GM18520 (cell line): Measurements from ENCODE around the gene HES4.

Experiments used
- ATAC-seq: cut with Tn5 transposase; IDR thresholded peaks from one replicate; pipeline ENCODE4 v1.9.1; 2021; ENCODE audit not compliant: unreplicated experiment

HES4 gene

GRCh38 chr1:999725-1000356 lies at the start of gene HES4:
Gene HES4, minus strand, starts transcription at chr1:1000097. Its CDS starts 124 bp downstream, at chr1:999973.
- no peak for ATAC-seq

- ATAC-seq, result no peak
Measured at GRCh38 chr1:1048765-1049164, 48.9 kb upstream of the HES4 start.

GRCh38 chr1:1047963-1048362 lies 48.1 kb upstream of the HES4 start:
- ATAC-seq, result no peak

GRCh38 chr1:1047407-1047806 lies 47.5 kb upstream of the HES4 start:
- ATAC-seq, result no peak

- no peak for ATAC-seq
Measured at GRCh38 chr1:1046767-1047166, 46.9 kb upstream of the HES4 start.

GRCh38 chr1:1046243-1046642 lies 46.3 kb upstream of the HES4 start:
- no peak for ATAC-seq

- ATAC-seq, result no peak
Measured at GRCh38 chr1:1045129-1045528, 45.2 kb upstream of the HES4 start.

- no peak for ATAC-seq
Measured at GRCh38 chr1:1044455-1045078, 44.7 kb upstream of the HES4 start.

- ATAC-seq, result no peak
Measured at GRCh38 chr1:1043921-1044320, 44.0 kb upstream of the HES4 start.

- no peak for ATAC-seq
Measured at GRCh38 chr1:1043411-1043810, 43.5 kb upstream of the HES4 start.

GRCh38 chr1:1042835-1043234 lies 42.9 kb upstream of the HES4 start:
- ATAC-seq, result no peak

GRCh38 chr1:1041873-1042272 lies 42.0 kb upstream of the HES4 start:
- no peak for ATAC-seq

GRCh38 chr1:1041092-1041523 lies 41.2 kb upstream of the HES4 start:
- ATAC-seq, result no peak

- no peak for ATAC-seq
Measured at GRCh38 chr1:1040004-1040991, 40.4 kb upstream of the HES4 start.

- no peak for ATAC-seq
Measured at GRCh38 chr1:1039145-1039910, 39.4 kb upstream of the HES4 start.

GRCh38 chr1:1038694-1039093 lies 38.8 kb upstream of the HES4 start:
- ATAC-seq, result no peak

GRCh38 chr1:1037366-1038327 lies 37.8 kb upstream of the HES4 start:
- no peak for ATAC-seq

- no peak for ATAC-seq
Measured at GRCh38 chr1:1035291-1035943, 35.5 kb upstream of the HES4 start.

- ATAC-seq, result no peak
Measured at GRCh38 chr1:1034439-1034781, 34.5 kb upstream of the HES4 start.
